ENCODE data around the gene PTGDR2. TPM values are rescaled to one million over a fixed set of nuclear protein-coding genes. Genes with fewer than 3 reads are reported as not detected.
A peak's percentile ranks its signal among the peaks of the same experiment; 100 is the strongest.

Gene PTGDR2
- total RNA-seq, 1 donor, result 0.52 TPM

DNA sequence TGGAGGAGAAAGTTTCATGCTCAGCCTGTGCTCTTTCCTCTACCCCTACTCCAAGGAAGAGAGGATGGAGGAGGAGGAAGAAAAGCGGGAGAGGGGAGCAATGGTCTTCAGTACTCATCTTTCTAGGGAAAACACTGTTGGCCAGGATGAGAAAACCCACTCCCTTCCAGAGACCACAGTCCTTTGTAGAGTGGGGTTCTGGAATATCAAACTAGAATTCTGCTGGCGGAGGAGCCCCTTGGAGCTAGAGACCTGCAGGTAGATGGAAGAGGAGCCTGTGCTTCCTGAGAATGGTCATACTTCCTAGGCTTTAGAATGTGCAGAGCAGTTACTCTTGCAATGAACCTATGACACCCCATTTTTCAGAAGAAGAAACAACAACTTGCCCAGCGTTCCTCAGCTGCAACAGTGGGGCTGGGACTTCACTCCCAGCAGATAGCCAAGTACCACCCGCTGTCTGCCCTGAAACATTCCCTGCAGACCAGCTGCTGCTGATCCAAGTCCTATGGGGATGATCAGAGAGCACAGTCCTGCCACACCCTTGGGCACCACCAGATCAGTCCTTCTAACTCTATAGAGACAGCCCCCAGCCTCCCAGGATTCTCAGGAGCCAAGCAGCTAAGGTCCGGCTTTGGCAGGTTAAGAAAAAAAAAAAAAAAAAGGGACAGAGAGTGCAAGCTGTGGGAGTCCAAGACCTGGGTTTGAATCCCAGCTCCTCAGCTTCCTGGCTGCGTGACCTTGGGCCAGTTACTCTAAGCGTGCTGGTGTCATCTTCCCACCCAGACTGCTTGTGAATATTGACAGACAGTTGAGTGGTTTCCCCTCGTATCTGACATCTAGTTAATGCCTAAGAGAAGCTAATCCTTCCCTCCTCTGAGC lies 664 bp downstream of the PTGDR2 start:
- H3K27me3 ChIP-seq (ENCODE audit: insufficient read depth, low read length), result no peaks in the 10 kb centered on the region
- no peaks in the 10 kb centered on the region for H3K9me3 ChIP-seq (ENCODE audit: low read depth, low read length)
- H3K4me1 ChIP-seq (ENCODE audit: insufficient read depth, low read length), result peaks cover 20% of the 10 kb centered on the region
- H3K4me3 ChIP-seq (ENCODE audit: low read length), result peak overlapping the region; percentile 24

DNA sequence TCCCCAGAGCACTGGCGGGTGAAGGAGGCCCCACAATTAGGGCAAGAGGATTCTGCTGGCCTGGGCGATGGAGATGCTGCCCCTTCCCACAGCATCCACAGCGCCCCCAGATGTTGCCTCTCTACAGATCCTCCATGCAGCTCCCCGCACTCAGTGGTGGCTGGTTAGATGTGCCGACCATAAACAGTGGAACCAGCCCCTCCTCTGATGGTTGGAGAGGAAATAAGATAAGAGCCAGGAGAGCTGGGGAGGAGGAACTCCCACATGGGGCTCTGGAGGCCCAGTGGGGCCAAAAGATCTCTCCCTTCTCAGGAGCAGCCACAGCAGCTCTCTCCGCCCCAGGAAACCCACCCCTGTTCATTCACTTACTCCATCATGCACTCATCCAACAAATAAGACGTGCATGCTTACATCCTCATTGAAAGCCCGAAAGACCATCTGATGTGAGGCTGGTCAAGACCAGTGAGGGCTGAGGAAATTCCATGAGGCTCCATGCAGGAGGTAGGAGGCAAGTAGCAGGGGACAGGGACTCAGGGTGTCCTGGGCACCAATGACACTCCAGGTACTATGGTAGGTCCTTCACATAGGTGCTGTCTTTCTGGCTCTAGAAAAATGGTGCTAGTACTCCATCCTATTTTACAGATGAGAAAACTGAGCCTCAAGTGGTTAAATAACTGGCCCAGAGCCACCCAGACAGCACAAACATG lies 1.5 kb downstream of the PTGDR2 start:
- Histone ChIP-seq H3K4me3 (ENCODE audit: low read length) (peak overlapping the region; percentile 24), H3K9me3 (ENCODE audit: low read depth, low read length) (no peaks in the 10 kb centered on the region), H3K4me1 (ENCODE audit: insufficient read depth, low read length) (peaks cover 19% of the 10 kb centered on the region), H3K27me3 (ENCODE audit: insufficient read depth, low read length) (no peaks in the 10 kb centered on the region)

DNA sequence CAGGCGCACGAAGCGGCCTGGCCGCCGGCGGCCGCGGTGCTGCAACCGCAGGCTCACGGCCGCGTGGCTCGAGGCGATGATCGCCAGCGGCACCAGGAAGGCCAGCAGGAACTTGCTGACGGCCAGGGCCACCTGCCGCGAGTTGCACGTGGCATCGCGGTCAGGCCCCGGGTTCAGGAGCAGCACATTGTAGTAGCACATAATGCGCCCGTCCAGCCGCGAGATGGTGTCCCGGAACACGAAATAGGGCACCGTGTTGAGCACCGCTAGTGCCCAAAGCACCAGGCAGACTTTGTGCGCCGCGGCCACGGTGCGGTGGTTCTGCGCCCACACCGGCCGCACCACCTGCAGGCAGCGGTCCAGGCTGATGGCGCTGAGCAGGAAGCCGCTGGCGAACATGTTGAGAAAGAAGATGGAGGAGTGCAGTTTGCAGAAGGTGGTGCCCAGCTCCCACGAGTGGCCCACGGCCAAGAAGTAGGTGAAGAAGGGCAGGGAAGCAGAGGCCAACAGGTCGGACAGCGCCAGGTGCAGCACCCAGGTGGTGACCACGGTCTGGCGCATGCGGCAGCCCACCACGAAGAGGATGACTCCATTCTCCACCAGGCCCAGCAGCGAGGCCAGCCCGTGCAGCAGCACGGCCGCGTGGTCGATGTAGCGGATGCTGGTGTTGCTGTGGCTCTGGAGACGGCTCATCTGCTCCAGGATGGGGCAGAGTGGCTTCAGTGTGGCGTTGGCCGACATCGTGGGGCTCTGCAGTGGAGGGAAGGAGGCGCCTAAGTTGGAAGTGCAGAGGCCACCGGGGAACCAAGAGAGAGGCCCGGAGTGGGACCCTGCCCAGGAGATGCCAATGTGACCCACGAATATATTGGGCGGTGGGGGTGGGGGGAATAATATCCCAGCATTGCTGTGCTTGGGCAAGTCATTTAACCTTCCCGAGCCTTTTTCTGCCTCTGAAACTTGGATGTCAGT lies 2.5 kb downstream of the PTGDR2 start:
- no peaks in the 10 kb centered on the region for H3K9me3 ChIP-seq (ENCODE audit: low read depth, low read length)
- no peaks in the 10 kb centered on the region for H3K27me3 ChIP-seq (ENCODE audit: insufficient read depth, low read length)
- peaks cover 8% of the 10 kb centered on the region for H3K4me1 ChIP-seq (ENCODE audit: insufficient read depth, low read length)
- H3K4me3 ChIP-seq (ENCODE audit: low read length), result no peak overlapping the region

DNA sequence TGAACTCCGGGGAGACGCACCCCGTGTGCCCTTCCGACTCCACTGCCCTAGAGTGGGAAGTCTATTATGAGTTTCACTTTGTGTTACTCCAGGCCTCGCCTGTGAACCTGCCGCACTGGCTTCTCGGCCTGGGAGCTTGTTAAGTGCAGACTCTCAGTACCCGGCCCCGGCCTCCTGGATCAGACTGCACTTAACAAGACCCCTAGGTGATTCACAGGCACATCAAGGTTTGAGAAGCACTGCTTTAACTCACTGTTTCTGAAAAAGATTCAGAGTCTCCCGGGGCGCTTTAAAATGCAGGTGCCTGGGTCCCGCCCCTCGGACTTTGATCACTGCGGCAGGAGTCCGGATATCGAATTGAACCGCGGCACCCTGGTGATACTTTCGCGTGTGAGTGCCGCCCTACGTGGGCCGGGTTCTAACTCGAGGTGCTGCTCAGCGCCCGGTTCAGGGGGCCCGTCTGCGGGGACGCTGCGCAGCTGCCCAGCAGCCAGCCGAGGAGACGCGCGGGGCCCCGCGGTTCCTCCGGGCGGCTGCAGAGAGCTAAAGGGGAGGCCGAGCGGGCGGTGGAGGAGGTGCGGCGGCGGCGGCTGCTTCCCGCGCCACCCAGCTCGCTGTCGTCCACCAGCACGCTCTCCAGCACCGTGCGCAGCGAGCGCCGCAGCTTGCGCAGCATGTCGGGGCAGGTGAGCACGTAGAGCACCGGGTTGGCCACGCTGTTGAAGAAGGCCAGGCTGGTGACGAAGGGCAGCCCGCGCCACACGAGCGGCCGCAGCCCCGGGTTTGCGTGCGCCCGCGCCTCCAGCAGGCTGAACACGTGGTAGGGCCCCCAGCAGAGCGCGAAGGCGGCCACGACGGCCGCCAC lies 3.4 kb downstream of the PTGDR2 start:
- Histone ChIP-seq H3K9me3 (ENCODE audit: low read depth, low read length) (no peaks in the 10 kb centered on the region), H3K4me3 (ENCODE audit: low read length) (no peak overlapping the region), H3K4me1 (ENCODE audit: insufficient read depth, low read length) (no peaks in the 10 kb centered on the region), H3K27me3 (ENCODE audit: insufficient read depth, low read length) (no peaks in the 10 kb centered on the region)

DNA sequence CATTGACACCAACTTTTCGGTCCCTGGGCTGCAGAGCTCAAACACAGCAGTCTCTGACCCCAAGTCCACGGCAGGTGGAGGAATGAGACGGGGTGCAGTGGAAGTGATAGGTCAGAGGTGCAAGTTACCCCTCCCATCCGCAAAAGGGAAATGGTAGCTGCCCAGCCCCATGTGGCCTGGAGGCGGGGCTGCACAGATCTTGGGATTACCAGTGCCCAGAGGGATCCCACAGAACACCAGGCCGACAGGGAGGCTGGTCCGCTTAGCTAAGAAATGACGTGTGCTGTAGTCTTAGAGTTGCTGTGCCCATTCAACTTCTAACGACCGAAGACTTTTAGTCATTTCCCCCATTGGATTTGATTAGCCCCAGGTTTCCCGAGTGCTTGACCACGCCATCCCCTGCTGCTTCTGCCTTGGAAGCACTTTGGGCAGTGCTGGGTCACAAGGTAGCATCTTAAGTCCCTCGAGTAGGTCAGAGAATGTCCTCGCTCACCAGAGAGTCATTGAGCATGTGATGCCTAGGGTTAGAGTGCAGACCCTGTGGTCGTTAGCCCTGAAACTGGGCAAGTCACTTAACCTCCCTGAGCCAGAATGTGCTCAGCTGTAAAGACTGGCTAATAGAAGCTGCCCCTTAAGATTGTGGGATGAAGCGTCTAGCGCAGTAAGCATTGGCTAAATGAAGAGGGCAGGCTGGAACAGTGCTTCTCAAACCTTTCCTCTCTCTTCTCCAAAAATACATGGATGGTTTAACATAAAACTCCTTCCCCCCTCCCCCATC lies 4.2 kb downstream of the PTGDR2 start:
- Histone ChIP-seq H3K4me3 (ENCODE audit: low read length) (no peak overlapping the region), H3K4me1 (ENCODE audit: insufficient read depth, low read length) (no peaks in the 10 kb centered on the region), H3K9me3 (ENCODE audit: low read depth, low read length) (no peaks in the 10 kb centered on the region), H3K27me3 (ENCODE audit: insufficient read depth, low read length) (no peaks in the 10 kb centered on the region)

DNA sequence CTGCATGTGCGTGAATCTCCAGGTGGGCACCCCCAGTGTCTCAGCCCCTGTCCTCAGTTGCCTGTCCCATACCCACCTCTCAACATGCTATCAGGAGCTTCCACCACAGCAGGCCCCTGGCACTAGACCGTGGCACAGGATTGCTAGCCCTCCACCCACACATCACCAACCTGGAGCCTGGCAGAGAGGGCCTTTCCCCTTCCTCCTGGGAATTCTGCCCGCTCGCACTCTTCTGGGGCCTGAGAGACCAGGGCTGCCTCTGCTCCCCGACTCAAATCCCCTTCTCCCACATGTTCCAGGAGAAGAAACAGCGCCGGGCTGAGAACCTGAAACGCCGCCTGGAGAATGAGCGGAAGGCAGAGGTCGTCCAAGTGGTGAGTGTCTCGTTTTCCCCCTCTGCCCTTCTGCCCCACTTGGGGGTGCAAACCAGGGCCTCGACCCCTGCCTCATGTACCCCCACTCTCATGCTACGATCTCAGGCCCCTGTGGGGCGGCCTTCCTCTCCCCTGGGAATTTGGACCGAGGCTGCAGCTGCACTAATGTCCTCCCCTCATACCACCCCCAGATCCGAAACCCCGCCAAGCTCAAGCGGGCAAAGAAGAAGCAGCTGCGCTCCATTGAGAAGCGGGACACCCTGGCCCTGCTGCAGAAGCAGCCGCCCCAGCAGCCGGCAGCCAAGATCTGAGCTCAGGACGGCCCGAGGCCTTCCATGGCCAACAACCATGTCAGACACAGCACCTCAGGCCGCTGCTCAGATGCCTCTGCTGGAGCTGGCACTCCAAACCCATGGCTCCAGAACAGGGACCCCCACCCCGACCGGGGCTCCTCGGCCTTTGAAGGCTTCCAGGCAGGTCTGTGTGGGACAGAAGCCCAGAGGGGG lies 5.9 kb downstream of the PTGDR2 start:
- no peak overlapping the region for H3K4me3 ChIP-seq (ENCODE audit: low read length)
- H3K9me3 ChIP-seq (ENCODE audit: low read depth, low read length), result no peaks in the 10 kb centered on the region
- H3K4me1 ChIP-seq (ENCODE audit: insufficient read depth, low read length), result peaks cover 3% of the 10 kb centered on the region
- H3K27me3 ChIP-seq (ENCODE audit: insufficient read depth, low read length), result no peaks in the 10 kb centered on the region

DNA sequence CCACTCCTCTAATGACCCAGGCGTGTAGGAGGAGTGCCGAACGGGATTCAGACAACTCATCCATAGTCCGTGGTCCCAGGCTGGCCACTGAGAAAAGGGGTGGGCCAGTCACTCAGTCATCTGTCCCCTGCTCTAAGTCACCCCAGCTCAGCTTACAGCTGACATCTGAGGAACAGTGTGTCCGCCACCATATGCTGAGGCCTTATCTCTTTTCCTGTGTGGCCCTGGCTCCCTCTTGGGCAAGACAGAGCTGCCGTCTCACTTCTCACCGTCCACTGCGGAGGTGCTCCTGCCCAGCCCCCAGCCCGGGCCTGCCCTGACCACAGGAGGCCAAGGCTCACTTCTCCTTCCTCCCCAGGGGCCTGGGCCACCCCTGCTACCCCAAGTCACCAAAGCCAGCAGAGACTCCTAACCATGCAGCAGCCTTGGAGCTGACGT lies 7.0 kb downstream of the PTGDR2 start:
- Histone ChIP-seq H3K4me1 (ENCODE audit: insufficient read depth, low read length) (peaks cover 15% of the 10 kb centered on the region), H3K27me3 (ENCODE audit: insufficient read depth, low read length) (no peaks in the 10 kb centered on the region), H3K9me3 (ENCODE audit: low read depth, low read length) (no peaks in the 10 kb centered on the region), H3K4me3 (ENCODE audit: low read length) (no peak overlapping the region)

DNA sequence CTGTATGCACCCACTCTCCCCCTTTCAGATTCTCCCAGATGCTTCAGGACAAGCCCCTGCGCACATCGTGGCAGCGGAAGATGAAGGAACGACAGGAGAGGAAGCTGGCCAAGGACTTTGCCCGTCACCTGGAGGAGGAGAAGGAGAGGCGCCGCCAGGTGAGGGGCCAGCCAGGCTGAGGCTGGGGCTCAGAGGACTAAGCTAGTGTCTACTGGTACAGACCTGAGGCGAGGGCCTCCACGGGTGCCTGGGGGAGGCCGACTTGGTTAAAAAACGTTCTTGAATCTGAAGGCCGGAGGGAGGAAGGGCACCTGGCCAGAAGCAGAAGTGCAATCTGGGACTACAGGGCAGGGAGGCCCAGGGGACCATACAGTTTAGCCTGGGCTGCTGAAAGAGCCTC lies 7.9 kb downstream of the PTGDR2 start:
- H3K4me1 ChIP-seq (ENCODE audit: insufficient read depth, low read length), result peaks cover 23% of the 10 kb centered on the region
- H3K9me3 ChIP-seq (ENCODE audit: low read depth, low read length), result no peaks in the 10 kb centered on the region
- no peaks in the 10 kb centered on the region for H3K27me3 ChIP-seq (ENCODE audit: insufficient read depth, low read length)
- no peak overlapping the region for H3K4me3 ChIP-seq (ENCODE audit: low read length)

DNA sequence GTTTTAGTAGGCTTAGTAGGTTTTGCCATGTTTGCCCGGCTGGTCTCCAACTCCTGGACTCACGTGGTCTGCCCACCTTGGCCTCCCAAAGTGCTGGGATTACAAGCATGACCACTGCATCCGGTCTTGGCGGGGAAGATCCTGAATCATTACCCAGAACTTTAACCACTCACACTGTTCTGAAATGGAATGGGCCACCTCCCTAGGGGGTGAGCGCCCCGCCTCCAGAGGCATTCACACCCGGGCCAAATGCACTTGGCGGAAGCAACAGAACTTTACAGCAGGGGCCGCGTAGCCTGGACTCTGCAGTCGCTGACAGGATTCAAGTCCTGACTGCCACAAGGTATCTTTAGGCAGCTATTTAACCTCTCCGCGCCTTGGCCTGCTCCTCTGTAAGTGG lies 8.5 kb downstream of the PTGDR2 start:
- no peaks in the 10 kb centered on the region for H3K27me3 ChIP-seq (ENCODE audit: insufficient read depth, low read length)
- H3K9me3 ChIP-seq (ENCODE audit: low read depth, low read length), result no peaks in the 10 kb centered on the region
- no peak overlapping the region for H3K4me3 ChIP-seq (ENCODE audit: low read length)
- H3K4me1 ChIP-seq (ENCODE audit: insufficient read depth, low read length), result peaks cover 29% of the 10 kb centered on the region

DNA sequence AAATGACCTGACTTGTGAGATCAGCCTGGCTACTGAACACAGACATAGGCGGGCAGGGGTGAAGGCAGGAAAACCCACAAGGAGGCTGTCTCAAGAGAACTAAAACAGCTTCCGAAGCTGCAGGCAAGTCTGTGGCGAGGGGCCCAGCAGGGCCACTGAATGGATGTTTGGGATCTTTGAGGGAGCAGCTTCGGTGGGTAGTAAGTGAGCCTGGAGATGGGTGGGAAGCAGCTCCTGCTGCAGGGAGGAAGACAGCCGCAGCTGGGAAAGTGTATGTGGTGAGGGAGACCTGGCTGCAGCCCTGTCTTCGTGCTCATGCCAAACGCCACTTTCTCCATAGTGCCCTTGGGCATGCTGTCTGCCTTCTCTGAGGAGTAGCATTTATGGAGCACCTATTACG lies 10.4 kb downstream of the PTGDR2 start:
- H3K9me3 ChIP-seq (ENCODE audit: low read depth, low read length), result no peaks in the 10 kb centered on the region
- no peak overlapping the region for H3K4me3 ChIP-seq (ENCODE audit: low read length)
- no peaks in the 10 kb centered on the region for H3K27me3 ChIP-seq (ENCODE audit: insufficient read depth, low read length)
- peaks cover 38% of the 10 kb centered on the region for H3K4me1 ChIP-seq (ENCODE audit: insufficient read depth, low read length)

DNA sequence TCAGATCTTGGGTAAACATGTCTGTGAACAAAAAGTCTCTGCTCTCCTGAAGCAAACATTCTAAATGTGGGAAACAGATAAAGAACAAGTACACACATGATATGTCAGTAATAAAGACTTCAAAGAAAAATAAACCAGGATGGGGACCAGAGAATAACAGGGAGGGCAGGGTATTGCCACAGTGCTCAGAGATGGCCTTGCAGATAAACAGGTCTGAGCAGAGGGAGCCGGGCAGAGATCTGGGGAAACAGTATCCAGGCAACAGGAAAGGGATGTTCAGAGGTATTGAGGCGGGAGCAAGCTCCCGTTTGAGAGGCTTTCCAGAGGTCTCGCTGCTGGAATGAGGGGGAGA lies 10.9 kb downstream of the PTGDR2 start:
- Histone ChIP-seq H3K9me3 (ENCODE audit: low read depth, low read length) (no peaks in the 10 kb centered on the region), H3K4me3 (ENCODE audit: low read length) (no peak overlapping the region), H3K4me1 (ENCODE audit: insufficient read depth, low read length) (peaks cover 38% of the 10 kb centered on the region), H3K27me3 (ENCODE audit: insufficient read depth, low read length) (no peaks in the 10 kb centered on the region)

DNA sequence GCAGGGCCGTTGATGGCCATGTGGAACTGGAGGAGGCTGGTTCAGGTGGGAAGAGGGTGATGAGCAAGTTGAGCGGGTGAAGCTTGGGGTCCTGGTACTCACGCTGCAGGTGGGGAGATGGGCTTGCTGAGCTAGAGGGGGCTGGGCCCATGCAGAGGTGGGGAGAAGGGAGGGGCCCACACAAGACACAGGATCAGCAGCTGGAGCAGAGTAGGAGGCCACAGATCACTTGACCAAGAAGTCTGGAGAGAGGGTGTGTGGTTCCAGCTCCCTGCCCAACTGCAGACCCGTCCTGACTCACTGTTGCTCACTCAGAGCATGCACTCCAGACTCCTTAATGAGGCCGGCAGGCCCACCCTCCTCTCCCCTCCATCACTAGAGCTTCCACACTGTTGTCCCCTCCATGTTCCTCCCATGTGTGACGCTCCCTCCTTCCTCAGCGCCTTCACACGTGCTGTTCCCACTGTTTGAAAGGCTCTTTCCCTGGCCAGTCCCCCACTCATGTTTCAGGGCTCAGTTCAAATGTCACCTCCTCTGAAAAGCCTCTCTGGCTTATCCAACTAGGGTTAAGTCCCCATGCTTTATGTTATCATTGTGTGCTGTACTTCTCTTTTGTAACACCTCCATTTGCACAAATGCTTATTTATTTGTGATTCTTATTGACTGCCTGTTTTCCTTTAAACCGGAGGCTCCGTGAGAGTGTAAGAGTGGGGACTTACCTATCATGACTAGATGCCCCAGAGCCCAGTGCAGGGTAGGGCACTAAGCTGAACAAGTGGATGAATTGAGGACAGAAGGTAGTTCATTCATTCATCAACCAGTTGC lies 11.5 kb downstream of the PTGDR2 start:
- Histone ChIP-seq H3K4me1 (ENCODE audit: insufficient read depth, low read length) (peaks cover 38% of the 10 kb centered on the region), H3K9me3 (ENCODE audit: low read depth, low read length) (no peaks in the 10 kb centered on the region), H3K27me3 (ENCODE audit: insufficient read depth, low read length) (no peaks in the 10 kb centered on the region), H3K4me3 (ENCODE audit: low read length) (no peak overlapping the region)

All from mononuclear cell (primary cell).